Activated T-cell treated with anti-CD3 and anti-CD28 coated beads for 24 hours (primary cell): Measurements from ENCODE around the gene NTRK2.

Experiments
- DNase-seq: peaks from one replicate; pipeline ENCODE4 v3.0.0-alpha.2; 2020; ENCODE audit warnings: low read depth

The NTRK2 gene

GRCh38 chr9:84736081-84736480 lies 66.6 kb downstream of the NTRK2 start:
- no peak for DNase-seq

GRCh38 chr9:84736536-84736935 lies 67.0 kb downstream of the NTRK2 start:
- no peak for DNase-seq

- no peak for DNase-seq
These were observed 68.8 kb downstream of the NTRK2 start for GRCh38 chr9:84738353-84738752.

- no peak for DNase-seq
These were observed 72.7 kb downstream of the NTRK2 start for GRCh38 chr9:84742261-84742660.

- DNase-seq: no peak
These were observed 74.7 kb downstream of the NTRK2 start for GRCh38 chr9:84744195-84744594.

GRCh38 chr9:84744726-84745125 lies 75.2 kb downstream of the NTRK2 start:
- no peak for DNase-seq

GRCh38 chr9:84748112-84748511 lies 78.6 kb downstream of the NTRK2 start:
- no peak for DNase-seq

GRCh38 chr9:84750152-84750865 lies 80.8 kb downstream of the NTRK2 start:
- no peak for DNase-seq

- DNase-seq: no peak
These were observed 82.4 kb downstream of the NTRK2 start for GRCh38 chr9:84751921-84752320.

- no peak for DNase-seq
These were observed 84.9 kb downstream of the NTRK2 start for GRCh38 chr9:84754461-84754860.

- no peak for DNase-seq
These were observed 85.4 kb downstream of the NTRK2 start for GRCh38 chr9:84754881-84755280.

GRCh38 chr9:84755380-84755779 lies 85.9 kb downstream of the NTRK2 start:
- no peak for DNase-seq

GRCh38 chr9:84756171-84756570 lies 86.6 kb downstream of the NTRK2 start:
- DNase-seq: no peak

- DNase-seq: no peak
These were observed 87.2 kb downstream of the NTRK2 start for GRCh38 chr9:84756731-84757130.

GRCh38 chr9:84758817-84759216 lies 89.3 kb downstream of the NTRK2 start:
- no peak for DNase-seq

GRCh38 chr9:84759300-84759750 lies 89.8 kb downstream of the NTRK2 start:
- DNase-seq: peak; percentile 10

GRCh38 chr9:84759804-84760203 lies 90.3 kb downstream of the NTRK2 start:
- no peak for DNase-seq

GRCh38 chr9:84761137-84761808 lies 91.7 kb downstream of the NTRK2 start:
- DNase-seq: no peak

GRCh38 chr9:84772511-84772910 lies 103.0 kb downstream of the NTRK2 start:
- DNase-seq: no peak

- DNase-seq: no peak
These were observed 103.5 kb downstream of the NTRK2 start for GRCh38 chr9:84773022-84773421.

GRCh38 chr9:84775056-84775643 lies 105.6 kb downstream of the NTRK2 start:
- no peak for DNase-seq

GRCh38 chr9:84778570-84778969 lies 109.0 kb downstream of the NTRK2 start:
- DNase-seq: no peak

- DNase-seq: no peak
These were observed 110.4 kb downstream of the NTRK2 start for GRCh38 chr9:84779883-84780282.
